ENCODE measurements around the gene WASL. TPM values are rescaled to one million over a fixed set of nuclear protein-coding genes. Genes with fewer than 3 reads are reported as not detected.
A peak's percentile ranks its signal among the peaks of the same experiment; 100 is the strongest.
"Not testable (repeated sequence)": the region's sequence is repeated elsewhere in the genome, so short reads cannot be mapped to it uniquely, and the experiment has no call there.

WASL gene
- total and polyA plus RNA-seq, 3 donors from 2014 or later = 43.3 to 69.3 (median 62.6) TPM

DNA sequence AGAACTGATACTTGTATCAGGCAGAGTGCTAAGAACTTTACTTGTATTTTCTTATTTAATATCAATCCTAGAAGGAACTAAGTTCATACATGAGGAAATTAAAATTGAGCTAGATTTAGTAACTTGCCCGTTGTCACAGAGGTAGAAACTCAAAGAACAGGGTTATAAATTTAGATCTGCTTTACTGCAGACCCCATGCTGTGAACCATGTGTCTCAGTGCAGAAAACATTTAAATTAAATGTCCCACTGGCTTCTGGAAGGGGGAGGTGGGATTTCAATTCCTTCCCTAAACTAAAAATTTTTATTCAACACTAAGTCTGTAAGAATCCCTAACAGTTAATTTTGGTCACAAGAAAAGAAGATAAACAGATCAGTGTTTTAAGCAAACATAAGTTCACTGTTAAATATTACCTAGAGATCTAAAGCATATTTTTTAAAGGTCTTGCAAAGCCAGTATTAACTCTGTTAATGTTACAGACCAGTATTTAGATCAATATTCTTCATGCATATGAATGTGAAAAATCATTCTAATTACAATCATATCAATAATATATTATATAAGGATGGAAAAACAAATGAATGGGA is 23.1 kb downstream of the WASL start:
- peaks cover 4% of the 10 kb centered on the region for H3K4me1 ChIP-seq

GRCh38 chr7:123724817-123725253 is 24.0 kb downstream of the WASL start:
- WGBS, 2 donors = 48 to 53% methylated on average over 3 of the region's 3 CpGs
- H3K4me1 ChIP-seq = peaks cover 6% of the 10 kb centered on the region
- TF ChIP-seq POLR2A (IDR thresholded peaks at IDR 0.05) (no peak), CTCF (IDR thresholded peaks at IDR 0.05) (no peak)

More for the DNA sequence above, 23.1 kb downstream of the WASL start:
- DNase-seq = no peak
- Histone ChIP-seq H3K27me3 (no peaks in the 10 kb centered on the region), H3K4me3 (no peak overlapping the region), H3K9me3 (no peaks in the 10 kb centered on the region), H3K27ac (no peak overlapping the region), H3K36me3 (ENCODE audit: low read depth, missing control alignments) (no peaks in the 10 kb centered on the region)
- 60 to 61% methylated on average over 1 of the region's 1 CpG for WGBS, 2 donors
- intact Hi-C loops (cut with DNase I; ENCODE audit: low total_unique reads) = no loop called here
- TF ChIP-seq CTCF (IDR thresholded peaks at IDR 0.05) (no peak), POLR2A (IDR thresholded peaks at IDR 0.05) (no peak)

GRCh38 chr7:123723913-123724312 is 24.9 kb downstream of the WASL start:
- Histone ChIP-seq H3K9me3 (no peaks in the 10 kb centered on the region), H3K4me1 (peaks cover 10% of the 10 kb centered on the region), H3K27ac (no peak overlapping the region), H3K36me3 (ENCODE audit: low read depth, missing control alignments) (no peaks in the 10 kb centered on the region), H3K27me3 (no peaks in the 10 kb centered on the region), H3K4me3 (no peak overlapping the region)
- no peak for DNase-seq
- 76 to 84% methylated on average over 3 of the region's 3 CpGs for WGBS, 2 donors
- intact Hi-C loops (cut with DNase I; ENCODE audit: low total_unique reads) = no loop called here
- TF ChIP-seq CTCF (IDR thresholded peaks at IDR 0.05) (no peak), POLR2A (IDR thresholded peaks at IDR 0.05) (no peak)

More at GRCh38 chr7:123724817-123725253, 24.0 kb downstream of the WASL start:
- intact Hi-C loops (cut with DNase I; ENCODE audit: low total_unique reads) = no loop called here
- Histone ChIP-seq H3K4me3 (no peak overlapping the region), H3K9me3 (no peaks in the 10 kb centered on the region), H3K27ac (no peak overlapping the region), H3K36me3 (ENCODE audit: low read depth, missing control alignments) (no peaks in the 10 kb centered on the region), H3K27me3 (no peaks in the 10 kb centered on the region)
- no peak for DNase-seq

GRCh38 chr7:123720527-123720926 is 28.3 kb downstream of the WASL start:
- not testable (repeated sequence) for H3K4me1 ChIP-seq

DNA sequence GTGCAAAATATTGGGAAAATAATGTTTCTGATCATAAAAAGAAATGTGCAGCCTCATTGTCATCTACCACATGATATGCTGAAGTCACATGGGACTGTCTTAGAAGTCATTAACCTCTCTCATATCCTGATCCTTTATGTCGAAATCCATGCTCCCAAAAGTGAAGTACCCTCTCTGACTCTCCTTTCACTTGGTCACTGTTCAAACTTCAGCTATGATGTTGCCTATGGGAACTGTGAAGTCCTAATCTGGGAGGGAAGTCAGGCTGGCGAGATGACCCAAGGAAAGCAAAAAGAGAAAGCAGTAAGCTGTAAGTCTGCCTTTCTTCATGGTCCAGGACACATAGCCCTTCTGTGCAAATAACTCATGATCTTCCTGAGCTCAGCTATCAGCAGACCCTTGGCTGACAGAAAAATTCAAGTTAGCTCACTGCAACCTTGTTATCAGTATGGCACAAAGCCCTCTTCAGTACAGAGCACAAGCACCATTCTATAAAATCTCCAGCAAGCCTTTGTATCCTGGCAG is 29.5 kb downstream of the WASL start:
- peaks cover 10% of the 10 kb centered on the region for H3K4me1 ChIP-seq
- intact Hi-C loops (cut with DNase I; ENCODE audit: low total_unique reads) = no loop called here

More at GRCh38 chr7:123720527-123720926, 28.3 kb downstream of the WASL start:
- H3K36me3 ChIP-seq (ENCODE audit: low read depth, missing control alignments); H3K27me3 ChIP-seq; H3K9me3 ChIP-seq; H3K4me3 ChIP-seq; intact Hi-C loops (cut with DNase I; ENCODE audit: low total_unique reads); H3K27ac ChIP-seq; DNase-seq: not testable (repeated sequence)
- 82 to 86% methylated on average over 3 of the region's 3 CpGs for WGBS, 2 donors

More for the DNA sequence above, 29.5 kb downstream of the WASL start:
- Histone ChIP-seq H3K27ac (peak overlapping the region in 1 of 2 donors; percentile 46), H3K36me3 (ENCODE audit: low read depth, missing control alignments) (no peaks in the 10 kb centered on the region), H3K27me3 (no peaks in the 10 kb centered on the region), H3K9me3 (no peaks in the 10 kb centered on the region), H3K4me3 (no peak overlapping the region)
- DNase-seq = peak; percentile 45
- no peak for TF ChIP-seq CTCF (IDR thresholded peaks at IDR 0.05)
- no peak for TF ChIP-seq POLR2A (IDR thresholded peaks at IDR 0.05)
- 64 to 82% methylated on average over 2 of the region's 2 CpGs for WGBS, 2 donors

All from testis (tissue), 3 donors.